GM12878 (cell line): Measurements from ENCODE around the gene HSF2BP. TPM values are rescaled to one million over a fixed set of nuclear protein-coding genes. Genes with fewer than 3 reads are reported as not detected.

Experiments
- ATAC-seq: fragments of 200-7000 bp; cut with Tn5 transposase; 3 replicates; pipeline ENCODE4 v1.9.1; 2020; ENCODE audit warnings: mild to moderate bottlenecking, moderate library complexity
- BruUV-seq: library from RNA; stranded (reverse); fragments of 400-500 nt; replicated peaks from 2 replicates; lab custom pipeline; 2021; lab: Mats Ljungman, UMichigan
- CTCF ChIA-PET: fragments of 300-600 bp; sonication (Branson Sonifier 250); formaldehyde crosslinking; extraction: SDS; loops from one replicate; lab custom pipeline; 2021; ENCODE audit warnings: inconsistent platforms; lab: Yijun Ruan, JAX
- POLR2A ChIA-PET: fragments of 350-600 bp; formaldehyde crosslinking; extraction: SDS; loops from one replicate; lab custom pipeline; 2021; ENCODE audit warnings: inconsistent platforms; lab: Charles Lee
- RAD21 ChIA-PET: fragments of 300-600 bp; sonication (Branson Sonifier 250); formaldehyde crosslinking; loops from one replicate; lab custom pipeline; 2023; ENCODE audit warnings: antibody characterized with exemption; ENCODE audit not compliant: unreplicated experiment; lab: Charles Lee
- SMC1A ChIA-PET: fragments of 300-600 bp; sonication (Branson Sonifier 250); formaldehyde crosslinking; loops from one replicate; lab custom pipeline; 2023; ENCODE audit not compliant: unreplicated experiment, uncharacterized antibody; lab: Charles Lee
- DNase-seq: peaks from one replicate; pipeline ENCODE4 v3.0.0-alpha.2; 2011; ENCODE audit warnings: low read depth, low spot score
- FAIRE-seq: peaks from 3 replicates; lab custom pipeline; 2011; peaks lifted over from hg19 to GRCh38; lab: Jason Lieb, UNC
- H2AFZ ChIP-seq: 2 replicates; pipeline ENCODE4 v1.6.0; 2011; ENCODE audit warnings: low read depth, low read length, control low read depth; ENCODE audit not compliant: control insufficient read depth
- H3K27ac ChIP-seq: 2 replicates; pipeline ENCODE4 v1.5.1; 2011; ENCODE audit warnings: control low read depth; ENCODE audit not compliant: control insufficient read depth, insufficient read depth
- H3K27me3 ChIP-seq, 2 experiments: replicated peaks in 1 of 2; 2 replicates each; pipeline versions ENCODE4 v1.6.0 to v1.6.1; 2011; ENCODE audit warnings: low read length in 1 of 2; ENCODE audit not compliant: control insufficient read depth in 2 of 2, insufficient read depth in 2 of 2
- H3K36me3 ChIP-seq, 2 experiments: 2 replicates each; pipeline ENCODE4 v1.5.1; 2011; ENCODE audit warnings: low read length in 1 of 2; ENCODE audit not compliant: control insufficient read depth in 2 of 2, insufficient read depth in 2 of 2
- H3K4me1 ChIP-seq: 2 replicates; pipeline ENCODE4 v1.6.1; 2011; ENCODE audit warnings: mild to moderate bottlenecking, low read length, moderate library complexity, mixed read lengths; ENCODE audit not compliant: control insufficient read depth, insufficient read depth
- H3K4me2 ChIP-seq: 2 replicates; pipeline ENCODE4 v1.6.0; 2011; ENCODE audit warnings: control low read depth; ENCODE audit not compliant: control insufficient read depth, insufficient read depth
- H3K4me3 ChIP-seq: fragments of 200-600 bp; sonication (generic); 2 replicates; pipeline ENCODE4 v1.5.1; 2016
- H3K79me2 ChIP-seq: 2 replicates; pipeline ENCODE4 v1.6.0; 2011; ENCODE audit warnings: low read length; ENCODE audit not compliant: control insufficient read depth, insufficient read depth
- H3K9ac ChIP-seq: 2 replicates; pipeline ENCODE4 v1.8.0; 2011; ENCODE audit warnings: low read length, control low read depth, mixed read lengths; ENCODE audit not compliant: control insufficient read depth, insufficient read depth
- H3K9me3 ChIP-seq: replicated peaks from 3 replicates; pipeline ENCODE4 v1.5.1; 2011; ENCODE audit warnings: mild to moderate bottlenecking, low read length; ENCODE audit not compliant: control insufficient read depth, insufficient read depth
- H4K20me1 ChIP-seq: 2 replicates; pipeline ENCODE4 v1.6.0; 2011; ENCODE audit not compliant: control insufficient read depth, insufficient read depth
- BCLAF1 ChIP-seq: fragments of 450-650 bp; IDR thresholded peaks from 2 replicates; pipeline ENCODE4 v1.6.1; 2017; ENCODE audit warnings: antibody characterized with exemption, mild to moderate bottlenecking, moderate library complexity
- CHD1 ChIP-seq: IDR thresholded peaks from 2 replicates; pipeline ENCODE4 v1.6.1; 2012; ENCODE audit warnings: low read depth, low read length, improper control_type of control experiment
- E2F4 ChIP-seq: IDR thresholded peaks from 2 replicates; pipeline ENCODE4 v1.6.1; 2012; ENCODE audit warnings: low read depth, low read length, improper control_type of control experiment
- GABPA ChIP-seq: IDR thresholded peaks from 2 replicates; pipeline ENCODE4 v1.6.1; 2014; ENCODE audit warnings: antibody characterized with exemption, low read depth, mild to moderate bottlenecking, inconsistent platforms
- HSF1 ChIP-seq: fragments of 150-350 bp; IDR thresholded peaks from 2 replicates; pipeline ENCODE4 v1.6.1; 2014; ENCODE audit warnings: mild to moderate bottlenecking, low read depth, low read length
- JUNB ChIP-seq: IDR thresholded peaks from 2 replicates; pipeline ENCODE4 v1.6.1; 2016; ENCODE audit warnings: antibody characterized with exemption, mild to moderate bottlenecking
- KDM1A ChIP-seq: fragments of 200-600 bp; sonication (generic); IDR thresholded peaks from 2 replicates; pipeline ENCODE4 v1.6.1; 2016; ENCODE audit warnings: borderline replicate concordance
- REST ChIP-seq: IDR thresholded peaks from 2 replicates; pipeline ENCODE4 v1.6.1; 2012; ENCODE audit warnings: mild to moderate bottlenecking, low read depth, low read length
- SREBF1 ChIP-seq: IDR thresholded peaks from 2 replicates; pipeline ENCODE4 v1.6.1; 2012; ENCODE audit warnings: mild to moderate bottlenecking, low read length
- SREBF2 ChIP-seq: IDR thresholded peaks from 2 replicates; pipeline ENCODE4 v1.6.1; 2012; ENCODE audit warnings: mild to moderate bottlenecking, low read length
- WRNIP1 ChIP-seq: IDR thresholded peaks from 2 replicates; pipeline ENCODE4 v1.6.1; 2011; ENCODE audit warnings: low read depth, low read length, improper control_type of control experiment, borderline replicate concordance
- ZNF687 ChIP-seq: fragments of 450-650 bp; IDR thresholded peaks from 2 replicates; pipeline ENCODE4 v1.6.1; 2017; ENCODE audit warnings: mild to moderate bottlenecking, moderate library complexity
- WGBS: methylation state at CpG from one replicate; pipeline ENCODE4 v1.1.6; 2016; ENCODE audit warnings: low lambda C conversion rate; ENCODE audit not compliant: insufficient replicate concordance, insufficient coverage; ENCODE audit errors: missing lambda C conversion rate; 5-methylcytosine and 5-hydroxymethylcytosine counted together
- in situ Hi-C: fragments of 300-500 bp; cut with MboI; formaldehyde crosslinking; loops from 9 replicates; pipeline ENCODE4 v1.14.3; 2018; ENCODE audit warnings: mixed read lengths
- intact Hi-C: fragments of 100-400 bp; cut with micrococcal nuclease; formaldehyde crosslinking; loops from one replicate; pipeline ENCODE4 v1.14.2; 2022; ENCODE audit not compliant: unreplicated experiment
- polyA plus RNA-seq, 11 experiments: library from polyadenylated mRNA; depleted of rRNA in 4 of 11; unstranded in 6 of 11; stranded (reverse) in 5 of 11; fragments of >200 nt; fragmentation: Nextera tagmentation in 4 of 11; fragmentation: Illumina TruSeq in 1 of 11; extraction: Ambion mirVana in 4 of 11; extraction: Trizol in 1 of 11; gene quantifications; 1 replicate in 1 of 11; 2 replicates in 10 of 11; pipeline versions ENCODE4 v1.2.1 to v1.2.3, GENCODE V29; 2011 to 2016; ENCODE audit warnings: inconsistent platforms in 2 of 11, missing spikeins in 2 of 11, low read depth in 1 of 11
- total RNA-seq, 4 experiments: library from RNA; depleted of rRNA in 3 of 4; stranded (reverse); fragments of >200 nt in 3 of 4; fragmentation: Illumina TruSeq in 1 of 4; extraction: Trizol in 1 of 4; gene quantifications; 2 replicates each; pipeline versions ENCODE4 v1.2.1 to v1.2.3, GENCODE V29; 2013 to 2021

The HSF2BP gene
- total and polyA plus RNA-seq, 10 of the 15 experiments (the other 5 are each of a cell fraction or from before 2014, with no cell fraction given) = 0.07 to 0.81 (median 0.35) TPM

- intact Hi-C loops = no loop called here
- DNase-seq (no peak), ATAC-seq (no peak), FAIRE-seq (no peak)
- no peak overlapping the region for H3K4me2 ChIP-seq
- H3K27me3 ChIP-seq = peaks cover 0 to 3% of the 10 kb centered on the region in 2 experiments; a peak in 3 of 4 replicates
- no peaks in the 10 kb centered on the region for H3K4me1 ChIP-seq
- no peak overlapping the region for H3K9ac ChIP-seq
- no peak overlapping the region for H2AFZ ChIP-seq
- SMC1A ChIA-PET = no interaction called here
- no peaks in the 10 kb centered on the region for H4K20me1 ChIP-seq
- 30% methylated on average over 3 of the region's 3 CpGs for WGBS
- no TSS peak for BruUV-seq
- no peak overlapping the region for H3K27ac ChIP-seq
- CTCF ChIA-PET = no interaction called here
- RAD21 ChIA-PET = no interaction called here
- no peaks in the 10 kb centered on the region for H3K79me2 ChIP-seq
- no peaks in the 10 kb centered on the region for H3K36me3 ChIP-seq
- no peaks in the 10 kb centered on the region for H3K9me3 ChIP-seq
- no peak overlapping the region for H3K4me3 ChIP-seq
- POLR2A ChIA-PET = no interaction called here
- in situ Hi-C loops = no loop called here
- TF ChIP-seq SREBF2 (no peak), WRNIP1 (no peak), E2F4 (no peak), HSF1 (no peak), KDM1A (no peak), JUNB (no peak), GABPA (no peak), BCLAF1 (no peak), ZNF687 (no peak), SREBF1 (no peak), CHD1 (no peak), REST (no peak)
These were observed 83.8 kb downstream of the HSF2BP start for GRCh38 chr21:43575473-43575844.
